HG03196 (cell line): ENCODE results near the gene GCK.

ENCODE experiments used
- ATAC-seq: cut with Tn5 transposase; IDR thresholded peaks from one replicate; pipeline ENCODE4 v1.9.1; 2021; ENCODE audit not compliant: unreplicated experiment

Gene GCK

DNA sequence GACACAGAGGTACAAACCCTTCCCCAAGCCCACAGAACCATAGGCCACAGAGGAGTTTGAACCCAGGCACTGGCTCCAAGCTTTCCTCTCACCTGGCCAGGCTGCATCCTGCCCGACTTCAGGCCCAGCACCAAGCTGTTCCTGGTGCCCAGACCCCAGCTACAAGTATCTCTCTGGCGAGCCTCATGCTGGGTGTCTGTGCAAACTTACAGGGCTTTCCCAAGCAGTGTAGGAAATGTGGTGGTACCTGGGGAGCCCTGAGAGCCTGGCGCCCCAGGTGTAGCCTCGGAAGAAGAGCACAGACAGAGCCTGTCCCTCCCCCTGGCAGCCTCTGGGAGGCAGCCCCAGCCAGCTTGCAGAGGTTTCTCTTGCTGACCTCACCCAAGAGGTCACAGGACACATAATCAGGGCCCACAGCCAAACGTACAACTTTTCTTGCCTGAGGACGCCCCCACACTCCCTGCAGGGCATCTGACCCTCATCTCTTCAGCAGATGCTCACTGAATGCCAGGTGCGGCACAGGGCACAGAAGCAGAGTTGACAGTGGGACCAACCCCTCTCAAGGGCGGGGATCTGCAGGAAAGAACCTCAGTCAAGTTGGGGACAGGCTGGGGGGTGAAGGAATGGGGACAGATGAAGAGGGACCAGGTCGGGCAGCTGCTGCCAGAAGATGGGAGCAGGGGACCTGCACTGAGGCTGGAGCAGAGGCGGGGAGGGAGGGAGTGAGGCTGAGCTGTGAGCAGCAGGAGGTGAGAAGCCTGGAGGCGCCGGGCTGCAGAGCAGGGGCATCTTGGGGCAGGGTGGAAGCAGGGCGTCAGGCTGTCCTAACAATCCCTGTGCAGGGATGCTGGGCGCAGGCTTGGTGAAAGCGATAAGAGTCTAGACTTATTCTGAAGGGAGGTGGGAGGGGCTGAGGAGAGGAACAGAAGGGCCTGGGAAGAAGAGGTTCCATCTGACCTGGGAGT lies 31.8 kb downstream of the GCK start:
- ATAC-seq, result no peak

DNA sequence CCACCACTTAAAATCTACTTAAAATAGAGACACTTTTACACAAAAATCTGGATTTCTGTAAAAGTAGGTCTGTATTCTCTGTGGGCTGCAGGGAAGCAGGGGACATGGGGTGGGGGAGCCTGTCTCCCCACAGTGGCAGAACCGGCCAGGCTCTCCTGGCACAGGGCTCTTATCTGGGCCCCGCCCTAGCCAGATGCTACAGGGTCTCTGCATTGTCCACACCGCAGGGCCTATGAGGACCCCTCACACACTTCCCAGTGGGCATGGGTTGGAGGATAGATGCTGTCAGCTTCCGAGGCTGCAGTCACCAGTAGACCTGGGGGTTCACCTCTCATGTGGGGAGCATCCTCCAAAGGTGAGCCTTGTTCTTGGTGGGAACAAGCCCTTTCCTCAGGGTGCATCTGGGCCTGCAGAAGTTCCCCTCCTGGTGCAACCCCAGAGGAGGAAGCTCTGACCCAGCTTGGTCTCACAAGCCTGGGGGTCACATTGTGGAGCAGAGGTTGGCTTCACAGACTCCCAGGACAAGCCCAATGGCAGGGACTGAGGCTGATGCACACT lies 32.7 kb downstream of the GCK start:
- no peak for ATAC-seq

DNA sequence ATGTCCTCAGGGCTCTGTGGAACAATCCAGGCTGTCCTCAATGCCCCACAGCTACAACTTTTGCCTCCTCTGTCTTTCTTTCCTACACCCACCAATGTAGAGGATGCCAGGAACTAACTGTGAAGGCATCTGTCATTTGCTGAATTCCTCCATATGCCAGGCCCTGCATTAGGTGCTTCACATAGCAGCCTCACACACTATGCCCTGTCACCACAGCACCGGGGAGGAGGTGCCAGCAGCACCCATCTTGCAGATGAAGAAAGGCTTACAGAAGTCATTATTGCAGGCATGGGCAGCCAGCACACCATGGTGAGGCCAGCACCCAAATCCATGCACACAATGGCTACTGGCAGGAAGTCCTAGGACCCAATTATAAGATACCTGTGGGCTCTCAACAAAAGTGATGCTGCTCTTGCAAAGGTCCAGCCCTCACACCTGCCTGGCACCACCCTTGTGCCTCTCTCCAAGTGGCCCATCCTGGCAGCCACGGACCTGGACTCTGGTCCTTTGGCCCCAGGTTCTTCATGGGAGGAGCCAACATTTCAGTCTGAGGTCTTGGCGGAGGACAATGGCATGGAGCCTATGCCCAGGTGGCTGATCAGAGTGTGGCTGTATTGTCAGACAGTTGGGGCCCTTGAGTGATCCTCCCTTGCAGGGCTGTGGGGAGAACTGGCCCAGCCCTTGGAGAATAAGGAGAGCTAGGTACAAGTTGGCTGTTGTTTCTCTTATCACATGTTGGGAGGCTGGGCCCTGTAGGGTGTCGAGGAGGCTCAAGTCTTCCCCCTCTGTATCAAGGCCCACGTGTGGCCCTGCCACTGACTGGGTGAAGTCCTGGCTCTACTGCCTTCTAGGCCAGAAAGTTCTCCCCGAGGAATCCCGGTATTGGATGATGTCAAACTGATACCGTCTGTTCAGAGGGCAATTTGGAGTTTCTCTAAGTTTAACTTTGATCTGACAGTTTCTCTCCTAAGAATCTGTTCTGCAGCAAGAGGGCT lies 33.8 kb downstream of the GCK start:
- no peak for ATAC-seq

DNA sequence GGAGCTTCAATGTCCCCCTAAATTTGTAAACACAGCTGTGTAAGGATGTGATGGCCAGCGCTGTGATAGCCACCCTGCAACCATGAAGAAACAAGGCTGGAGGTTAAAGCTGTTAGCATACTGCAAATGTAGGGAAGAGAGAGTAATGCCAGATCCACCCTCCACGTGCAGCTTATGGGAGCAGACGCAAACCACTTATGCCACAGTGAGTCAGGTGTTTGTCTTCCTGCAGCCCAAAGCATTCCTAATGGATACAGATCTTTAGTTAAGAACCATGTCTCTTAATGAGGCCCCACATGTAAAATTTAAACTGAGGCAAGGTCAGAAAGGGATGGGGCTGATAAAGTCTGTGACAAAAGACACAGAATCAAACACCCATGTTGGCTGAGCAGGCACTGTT lies 34.5 kb downstream of the GCK start:
- no peak for ATAC-seq

DNA sequence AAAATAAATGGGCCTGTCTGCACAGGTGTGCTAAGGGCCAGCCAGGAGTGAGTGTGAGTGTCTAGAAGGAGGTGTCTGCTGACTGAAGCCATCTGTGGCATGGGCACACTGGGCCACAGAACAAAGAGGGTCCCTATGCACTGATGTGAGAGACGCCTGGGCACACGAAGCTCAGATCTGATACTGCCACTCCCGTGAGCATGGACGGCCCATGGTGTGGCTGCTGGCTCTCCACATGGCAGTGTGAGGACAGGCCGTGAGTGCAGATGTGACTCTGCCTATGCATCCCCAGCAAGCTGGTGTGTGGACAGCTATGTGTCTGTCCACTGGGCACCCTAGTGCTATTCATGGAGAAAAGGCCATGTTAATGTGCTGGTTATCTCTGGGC lies 35.3 kb downstream of the GCK start:
- ATAC-seq, result no peak

DNA sequence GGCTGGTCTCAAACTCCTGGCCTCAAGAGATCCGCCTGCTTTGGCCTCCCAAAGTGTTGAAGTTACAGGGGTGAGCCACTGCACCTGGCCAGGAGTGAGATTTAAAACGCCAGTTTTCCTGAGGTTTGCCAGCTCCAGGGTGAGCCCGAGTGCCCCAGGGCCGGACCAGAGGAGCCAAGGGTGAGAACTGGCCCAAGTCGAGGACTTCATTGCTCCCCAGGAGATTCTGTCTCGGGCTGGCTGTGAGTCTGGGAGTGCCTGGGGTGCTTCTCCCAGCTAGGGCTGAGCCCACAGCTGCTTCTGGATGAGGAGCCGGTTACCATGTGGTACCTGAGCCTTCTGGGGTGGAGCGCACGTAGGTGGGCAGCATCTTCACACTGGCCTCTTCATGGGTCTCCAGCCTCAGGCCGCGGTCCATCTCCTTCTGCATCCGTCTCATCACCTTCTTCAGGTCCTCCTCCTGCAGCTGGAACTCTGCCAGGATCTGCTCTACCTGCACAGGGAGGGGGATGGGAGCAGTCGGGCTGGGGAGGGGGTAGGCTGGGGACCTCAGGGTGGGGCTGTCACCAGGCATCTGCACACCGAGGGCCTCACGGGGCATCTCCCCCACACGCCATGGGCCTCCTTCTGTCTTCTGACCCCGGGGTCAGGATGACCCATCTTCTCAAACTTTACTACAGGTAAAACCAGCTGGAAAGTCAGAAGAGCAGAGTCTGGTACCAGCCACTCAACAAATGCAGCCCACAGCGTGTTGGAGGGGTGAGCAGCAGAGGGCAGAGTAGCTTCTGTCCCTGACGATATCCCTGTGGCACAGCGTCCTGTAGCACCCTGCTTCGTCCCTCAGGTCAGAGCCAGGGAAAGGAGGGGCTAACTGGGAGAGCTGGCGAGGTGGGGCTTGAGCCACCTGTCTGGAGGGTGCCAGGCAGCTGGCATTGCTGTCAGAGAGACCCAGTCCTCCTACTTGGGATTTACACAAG lies 36.0 kb downstream of the GCK start:
- no peak for ATAC-seq

DNA sequence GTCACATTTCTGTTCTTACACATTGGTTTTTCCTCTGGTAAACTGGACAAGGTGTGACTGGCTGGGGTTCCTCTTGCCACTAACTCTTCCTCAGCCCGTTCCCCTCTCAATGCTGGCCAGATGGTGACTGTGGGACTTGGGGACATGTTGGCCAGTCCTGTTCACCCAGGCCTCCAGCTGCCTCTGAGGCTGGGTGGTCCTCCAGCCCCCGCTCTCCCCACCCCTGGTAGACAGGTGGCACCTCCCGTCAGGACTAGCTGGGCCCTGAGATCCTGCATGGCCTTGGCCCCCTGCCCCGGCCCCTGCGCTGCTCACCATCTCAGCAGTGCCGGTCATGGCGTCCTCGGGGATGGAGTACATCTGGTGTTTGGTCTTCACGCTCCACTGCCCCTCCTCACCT lies 37.3 kb downstream of the GCK start:
- no peak for ATAC-seq

DNA sequence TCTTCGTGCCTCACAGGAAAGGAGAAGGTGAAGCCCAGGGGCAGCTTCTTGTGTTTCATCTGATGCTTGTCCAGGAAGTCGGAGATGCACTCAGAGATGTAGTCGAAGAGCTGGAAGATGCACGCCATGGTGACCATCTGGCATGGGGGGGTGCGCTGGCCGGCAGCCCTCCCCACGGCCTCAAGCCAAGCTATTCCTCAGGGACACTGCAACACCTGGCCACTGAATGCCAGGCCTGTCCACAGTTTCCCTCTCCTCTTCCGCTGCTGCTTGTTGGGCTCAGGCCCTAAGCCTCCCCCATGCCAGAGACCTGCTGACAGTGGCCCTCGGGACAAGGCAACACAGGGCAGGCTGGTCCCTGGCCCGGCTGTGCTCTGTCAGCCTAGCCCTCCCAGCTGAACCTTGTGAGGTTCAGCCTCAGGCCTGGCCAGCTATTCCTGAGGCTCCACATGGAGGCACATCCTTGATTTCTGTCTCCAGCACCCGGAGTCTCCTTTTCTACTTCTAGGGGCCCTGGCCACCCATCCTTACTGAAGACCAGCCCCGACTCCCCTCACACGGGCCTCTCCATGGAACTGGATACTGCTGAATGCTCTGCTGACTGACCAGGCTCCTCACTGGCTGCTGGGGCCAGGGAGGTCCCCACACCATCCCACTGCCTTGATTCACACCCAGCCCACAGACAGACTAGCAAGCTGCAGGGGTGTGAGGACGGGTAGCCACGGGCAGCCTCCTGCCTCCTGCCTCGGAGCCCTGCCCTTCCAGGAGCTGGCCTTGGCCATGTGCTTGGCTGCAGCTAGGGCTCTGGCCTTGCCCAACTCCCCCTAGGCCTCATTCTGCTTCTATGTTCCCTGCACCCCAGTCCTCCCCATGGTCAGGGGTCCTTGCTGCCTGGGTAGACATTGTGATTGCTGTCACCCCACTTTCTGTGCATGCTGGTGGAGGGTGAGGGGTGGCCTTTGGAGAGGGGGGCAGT lies 38.0 kb downstream of the GCK start:
- ATAC-seq, result no peak

DNA sequence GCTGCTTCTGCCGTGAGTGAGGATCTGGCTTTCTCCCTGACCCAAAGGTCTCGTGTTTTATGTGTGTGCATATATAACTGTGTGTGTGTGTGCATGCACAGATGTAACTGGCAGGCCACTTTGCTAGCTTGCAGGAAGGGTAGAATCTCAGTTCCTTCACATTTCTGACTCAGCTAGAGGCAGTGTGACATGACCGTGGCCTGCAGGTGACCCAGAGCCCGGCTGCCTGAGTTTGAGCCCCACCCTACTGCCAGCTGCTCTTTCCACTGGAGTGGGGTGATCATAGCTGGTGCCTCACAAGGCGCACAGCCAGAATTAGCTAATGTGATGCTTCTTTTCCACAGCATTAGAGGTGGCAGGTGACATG lies 38.8 kb downstream of the GCK start:
- no peak for ATAC-seq

DNA sequence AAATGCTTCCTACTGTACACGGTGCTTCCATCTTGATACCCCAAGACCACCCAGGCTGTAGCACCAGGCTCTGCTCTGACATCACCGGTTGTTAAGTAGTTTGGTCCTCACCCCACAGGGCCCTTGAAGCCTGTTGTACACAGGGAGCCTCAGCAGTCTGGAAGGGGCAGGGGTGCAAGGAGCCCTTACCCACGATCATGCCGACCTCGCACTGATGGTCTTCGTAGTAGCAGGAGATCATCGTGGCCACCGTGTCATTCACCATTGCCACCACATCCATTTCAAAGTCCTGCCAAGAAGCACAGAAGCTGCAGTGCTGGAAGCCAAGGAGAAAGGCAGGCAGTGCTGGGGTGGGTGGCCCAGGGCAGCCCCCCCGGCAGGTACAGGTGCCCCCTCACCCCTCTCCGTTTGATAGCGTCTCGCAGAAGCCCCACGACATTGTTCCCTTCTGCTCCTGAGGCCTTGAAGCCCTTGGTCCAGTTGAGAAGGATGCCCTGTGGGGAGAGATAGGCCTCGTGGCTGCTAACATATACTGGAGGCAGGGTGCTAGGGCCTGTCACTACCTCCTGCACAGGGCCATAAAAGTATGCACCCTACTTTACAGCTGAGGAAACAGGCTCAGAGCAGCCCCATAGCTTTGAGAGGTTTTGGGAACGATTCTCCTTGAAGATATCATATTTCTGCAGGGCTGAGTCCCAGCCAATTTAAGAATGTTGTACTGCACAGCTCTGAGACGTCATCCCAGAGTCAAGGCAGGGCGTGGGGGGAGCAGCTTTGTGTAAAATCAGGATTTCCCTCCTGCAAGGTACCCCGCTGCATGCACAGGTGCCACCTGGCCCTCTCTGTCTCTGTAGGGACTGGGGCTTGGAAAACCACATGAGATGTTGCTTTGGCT lies 39.4 kb downstream of the GCK start:
- ATAC-seq, result no peak

DNA sequence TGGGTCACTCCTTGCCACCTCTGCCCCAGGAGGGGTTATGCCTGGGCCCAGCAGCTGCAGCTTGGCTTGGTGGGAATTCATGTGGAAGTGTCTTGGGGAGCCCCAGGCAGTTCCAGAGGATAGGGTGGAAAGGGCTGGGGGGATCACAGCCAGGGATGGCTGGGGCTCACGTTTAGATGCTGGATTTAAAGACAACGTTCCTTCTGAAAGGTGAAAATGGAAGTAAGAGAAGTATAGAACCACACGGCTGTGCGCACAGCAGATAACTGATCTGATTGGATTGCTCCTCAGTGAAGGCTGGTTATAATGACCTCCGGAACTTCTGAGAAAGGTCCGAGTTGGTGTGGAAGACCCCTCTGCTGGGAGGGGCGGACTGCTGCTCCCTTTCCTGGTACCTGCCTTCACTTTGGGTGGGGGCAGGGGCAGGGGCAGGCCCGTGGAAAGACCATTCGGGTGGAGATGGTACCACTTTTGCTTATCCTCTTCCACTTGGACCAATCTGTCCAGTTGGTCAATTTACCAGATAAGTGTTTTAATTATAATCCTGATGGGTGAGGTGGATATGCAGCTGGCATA lies 40.2 kb downstream of the GCK start:
- no peak for ATAC-seq

DNA sequence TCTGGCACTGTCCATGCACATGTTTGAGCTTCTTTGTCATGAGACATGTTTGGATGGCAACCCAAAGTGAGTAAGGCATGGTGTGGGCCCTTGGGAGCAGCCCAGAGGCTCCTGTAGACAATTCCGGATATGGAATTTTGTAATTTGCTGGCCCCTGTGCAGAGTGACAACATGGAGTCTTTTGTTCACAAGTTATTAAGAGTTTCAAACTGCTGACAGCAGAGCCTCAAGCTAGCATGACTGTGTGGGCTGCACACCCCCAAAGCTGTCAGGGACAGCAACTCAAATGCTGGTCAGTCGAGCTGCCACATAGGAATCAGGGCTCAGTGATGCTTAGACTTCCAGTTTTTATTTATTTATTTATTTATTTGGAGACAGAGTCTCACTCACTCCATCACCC lies 41.1 kb downstream of the GCK start:
- ATAC-seq, result no peak

DNA sequence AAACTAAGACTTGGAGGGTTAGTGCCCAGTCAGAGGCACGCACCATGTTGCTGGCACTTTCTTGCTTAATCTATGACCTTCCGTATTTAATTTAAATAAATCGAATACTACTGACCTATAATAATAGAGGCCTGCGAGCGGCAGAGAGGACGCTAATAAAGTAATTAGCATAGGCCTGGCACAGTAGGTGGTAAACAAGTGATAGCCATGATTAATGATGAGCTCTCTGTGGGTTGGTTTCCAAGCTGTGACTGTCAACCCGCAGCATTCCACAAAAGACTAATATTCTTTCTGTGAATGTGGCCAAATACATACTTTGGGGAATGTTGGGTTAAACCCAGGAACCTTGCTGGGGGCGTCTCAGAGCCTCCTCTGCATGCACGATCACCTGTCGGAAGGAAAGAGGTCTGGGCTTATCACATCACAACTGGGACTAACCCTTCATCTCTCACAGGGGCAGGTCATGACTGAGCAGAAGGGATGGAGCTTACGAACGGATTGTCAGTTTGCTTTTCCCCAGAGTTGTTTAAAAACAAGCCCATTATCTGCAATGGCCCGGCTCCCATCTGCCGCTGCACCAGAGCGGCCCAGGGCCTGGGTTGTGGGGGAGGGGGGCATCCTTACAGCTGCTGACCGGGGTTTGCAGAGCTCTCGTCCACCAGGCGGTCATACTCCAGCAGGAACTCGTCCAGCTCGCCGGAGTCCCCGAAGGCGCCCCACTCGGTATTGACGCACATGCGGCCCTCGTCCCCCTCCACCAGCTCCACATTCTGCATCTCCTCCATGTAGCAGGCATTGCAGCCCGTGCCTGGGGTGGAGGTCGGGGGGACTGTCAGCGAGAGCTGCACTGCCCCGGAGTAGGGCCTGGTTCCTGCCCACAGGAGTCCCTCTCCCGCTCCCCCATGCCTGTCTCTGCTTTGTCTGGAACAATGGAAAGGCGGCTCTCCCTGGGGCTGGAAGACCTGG lies 41.9 kb downstream of the GCK start:
- ATAC-seq, result no peak

DNA sequence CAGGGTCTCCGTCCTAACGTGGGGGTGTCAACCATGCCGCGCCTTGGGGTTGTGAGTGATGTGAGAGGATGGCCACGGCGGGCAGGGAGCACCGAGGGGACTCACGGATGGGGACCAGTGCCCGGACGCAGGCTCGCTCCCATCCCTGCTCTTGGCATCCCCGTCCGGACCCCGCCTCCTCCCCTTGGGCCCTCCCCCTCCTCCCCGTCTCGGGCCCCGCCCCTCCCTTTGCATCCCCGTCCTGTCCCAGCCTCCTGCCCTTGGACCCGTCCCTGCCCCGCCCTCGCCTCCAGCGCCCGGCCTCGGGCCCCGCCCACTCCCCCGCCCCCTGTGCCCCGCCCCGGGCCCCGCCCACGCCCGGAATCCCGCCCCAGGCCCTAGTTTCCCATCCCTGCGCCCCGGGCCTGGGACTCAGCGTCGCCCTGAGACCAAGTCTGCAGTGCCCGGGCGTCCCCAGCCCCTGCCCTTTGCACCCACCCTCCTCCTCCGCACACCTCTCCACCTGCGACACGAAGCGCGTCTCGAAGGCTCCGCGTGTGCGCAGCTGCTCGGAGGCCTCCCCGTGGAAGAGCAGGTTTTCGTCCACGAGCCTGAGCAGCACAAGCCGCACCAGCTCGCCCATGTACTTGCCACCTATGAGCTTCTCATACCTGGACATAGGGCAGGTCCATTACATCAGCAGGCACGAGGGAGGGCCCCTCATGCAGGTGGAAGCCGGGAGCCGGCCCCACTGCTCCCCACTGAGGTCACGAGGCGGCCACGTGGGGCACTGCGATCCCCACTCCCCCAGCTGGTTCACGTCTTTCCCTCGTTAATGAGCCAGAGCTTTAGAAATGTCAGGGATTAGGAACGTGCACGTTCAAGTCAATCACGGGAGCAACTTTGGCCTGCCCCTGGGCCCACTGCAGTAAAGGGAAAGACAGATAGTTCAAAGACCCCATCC lies 43.0 kb downstream of the GCK start:
- no peak for ATAC-seq

DNA sequence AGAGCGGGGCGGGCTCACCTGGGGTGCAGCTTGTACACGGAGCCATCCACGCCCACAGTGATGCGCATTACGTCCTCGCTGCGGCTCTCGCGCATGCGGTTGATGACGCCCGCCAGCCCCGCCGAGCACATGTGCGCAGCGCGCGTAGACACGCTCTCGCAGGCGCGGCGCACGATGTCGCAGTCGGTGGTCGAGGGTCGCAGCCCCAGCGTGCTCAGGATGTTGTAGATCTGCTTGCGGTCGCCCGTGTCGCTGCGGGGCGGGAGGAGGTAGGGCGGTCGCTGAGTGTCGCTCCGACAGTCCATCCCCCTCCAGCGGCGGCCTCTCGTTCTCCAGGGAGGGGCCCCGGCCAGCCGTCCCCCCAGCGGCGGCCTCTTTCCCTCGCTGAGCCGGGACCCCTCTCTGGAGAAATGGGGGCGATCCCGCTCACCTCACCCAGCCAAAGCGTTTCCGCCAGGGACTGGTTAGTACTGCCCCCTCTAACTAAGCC lies 43.7 kb downstream of the GCK start:
- no peak for ATAC-seq
